ENCODE data around the gene CAMK2A.

- no peak for TF ChIP-seq FOXP2 (optimal IDR thresholded peaks at IDR 0.05; ENCODE audit: borderline replicate concordance, extremely low read depth, extremely low read length, insufficient read depth)
- no peak for TF ChIP-seq POLR2AphosphoS5 (IDR thresholded peaks at IDR 0.05; ENCODE audit: low read depth, low read length)
These were observed 106.8 kb downstream of the CAMK2A start for GRCh38 chr5:150182774-150183173.

Data from PFSK-1 (cell line).